H9 (cell line): ENCODE measurements around the gene ZFP92. TPM values are rescaled to one million over a fixed set of nuclear protein-coding genes. Genes with fewer than 3 reads are reported as not detected.

Experiments
- DNase-seq: peaks from one replicate; pipeline ENCODE4 v3.0.0-alpha.2; 2017
- H2AFZ ChIP-seq: one replicate; pipeline ENCODE4 v1.6.1; 2013; ENCODE audit warnings: mild to moderate bottlenecking, low read length, control low read depth, moderate library complexity
- H2AK5ac ChIP-seq: 2 replicates; pipeline ENCODE4 v1.6.1; 2013; ENCODE audit warnings: low read length, control low read depth, mixed read lengths; ENCODE audit not compliant: insufficient read length
- H2BK120ac ChIP-seq: one replicate; pipeline ENCODE4 v1.6.1; 2013; ENCODE audit warnings: low read depth, mild to moderate bottlenecking, low read length, control low read depth, inconsistent platforms; ENCODE audit not compliant: poor library complexity, severe bottlenecking
- H2BK12ac ChIP-seq: 2 replicates; pipeline ENCODE4 v1.6.1; 2013; ENCODE audit warnings: low read length, control low read depth, mixed read lengths, low read depth; ENCODE audit not compliant: insufficient read length
- H2BK15ac ChIP-seq: 2 replicates; pipeline ENCODE4 v1.6.1; 2013; ENCODE audit warnings: low read depth, low read length, control low read depth
- H2BK20ac ChIP-seq: one replicate; pipeline ENCODE4 v1.6.1; 2013; ENCODE audit warnings: low read depth, mild to moderate bottlenecking, low read length, control low read depth, inconsistent platforms; ENCODE audit not compliant: poor library complexity, severe bottlenecking
- H2BK5ac ChIP-seq: 2 replicates; pipeline ENCODE4 v1.6.1; 2013; ENCODE audit warnings: low read length, control low read depth, mixed read lengths; ENCODE audit not compliant: insufficient read length
- H3K14ac ChIP-seq: 2 replicates; pipeline ENCODE4 v1.6.1; 2013; ENCODE audit warnings: low read length, control low read depth; ENCODE audit not compliant: insufficient read depth
- H3K18ac ChIP-seq: 2 replicates; pipeline ENCODE4 v1.6.1; 2013; ENCODE audit warnings: low read depth, mild to moderate bottlenecking, mixed read lengths, low read length, control low read depth; ENCODE audit not compliant: insufficient read length
- H3K23ac ChIP-seq: 2 replicates; pipeline ENCODE4 v1.6.1; 2013; ENCODE audit warnings: low read length, control low read depth, mixed read lengths, low read depth; ENCODE audit not compliant: insufficient read length
- H3K23me2 ChIP-seq: 2 replicates; pipeline ENCODE4 v1.6.1; 2013; ENCODE audit warnings: low read depth, mild to moderate bottlenecking, mixed read lengths, low read length, control low read depth; ENCODE audit not compliant: insufficient read length, poor library complexity, severe bottlenecking
- H3K27ac ChIP-seq: 2 replicates; pipeline ENCODE4 v1.5.1; 2013; ENCODE audit warnings: low read length, control low read depth, mixed read lengths, low read depth; ENCODE audit not compliant: insufficient read length
- H3K27me3 ChIP-seq: 2 replicates; pipeline ENCODE4 v1.6.1; 2013; ENCODE audit warnings: low read length, control low read depth, inconsistent platforms; ENCODE audit not compliant: insufficient read depth
- H3K4ac ChIP-seq: 2 replicates; pipeline ENCODE4 v1.6.1; 2013; ENCODE audit warnings: low read depth, mild to moderate bottlenecking, control low read depth, inconsistent platforms, low read length, moderate library complexity
- H3K4me1 ChIP-seq: 2 replicates; pipeline ENCODE4 v1.6.1; 2013; ENCODE audit warnings: low read length, control low read depth, inconsistent platforms; ENCODE audit not compliant: insufficient read depth
- H3K4me2 ChIP-seq: 2 replicates; pipeline ENCODE4 v1.6.1; 2013; ENCODE audit warnings: low read length, control low read depth, mixed read lengths; ENCODE audit not compliant: insufficient read length, insufficient read depth
- H3K56ac ChIP-seq: 2 replicates; pipeline ENCODE4 v1.6.1; 2013; ENCODE audit warnings: low read depth, mild to moderate bottlenecking, mixed read lengths, low read length, control low read depth; ENCODE audit not compliant: insufficient read length
- H3K79me1 ChIP-seq: 2 replicates; pipeline ENCODE4 v1.6.1; 2013; ENCODE audit warnings: low read depth, mild to moderate bottlenecking, moderate library complexity, low read length, control low read depth, inconsistent platforms; ENCODE audit not compliant: insufficient read depth, poor library complexity, severe bottlenecking
- H3K79me2 ChIP-seq: 2 replicates; pipeline ENCODE4 v1.6.1; 2013; ENCODE audit warnings: low read length, control low read depth, inconsistent platforms; ENCODE audit not compliant: insufficient read depth
- H3K9ac ChIP-seq: 2 replicates; pipeline ENCODE4 v1.6.1; 2013; ENCODE audit warnings: low read length, control low read depth, mixed read lengths; ENCODE audit not compliant: insufficient read length; ENCODE audit errors: extremely low read depth
- H3K9me3 ChIP-seq: one replicate; pipeline ENCODE4 v1.6.1; 2013; ENCODE audit warnings: low read depth, low read length, inconsistent platforms; ENCODE audit not compliant: control insufficient read depth
- H3T11ph ChIP-seq: one replicate; pipeline ENCODE4 v1.6.1; 2013; ENCODE audit warnings: mild to moderate bottlenecking, low read length, control low read depth, inconsistent platforms
- H4K20me1 ChIP-seq: one replicate; pipeline ENCODE4 v1.6.1; 2013; ENCODE audit not compliant: control insufficient read depth, insufficient read length, insufficient read depth
- H4K5ac ChIP-seq: 2 replicates; pipeline ENCODE4 v1.6.1; 2013; ENCODE audit warnings: low read depth, mild to moderate bottlenecking, mixed read lengths, low read length, control low read depth; ENCODE audit not compliant: insufficient read length
- H4K8ac ChIP-seq: replicated peaks from 2 replicates; pipeline ENCODE4 v1.6.1; 2013; ENCODE audit warnings: low read length, control low read depth, mixed read lengths, low read depth; ENCODE audit not compliant: insufficient read length
- H4K91ac ChIP-seq: 2 replicates; pipeline ENCODE4 v1.6.1; 2013; ENCODE audit warnings: low read depth, mild to moderate bottlenecking, moderate library complexity, mixed read lengths, low read length, control low read depth; ENCODE audit not compliant: insufficient read length
- H3K27ac Mint-ChIP-seq, 3 experiments: 2 replicates in 2 of 3; 3 replicates in 1 of 3; pipeline ENCODE4 v1.8.0; 2020 to 2021; ENCODE audit warnings: mixed read lengths in 3 of 3, mild to moderate bottlenecking in 1 of 3, moderate library complexity in 1 of 3
- H3K27me3 Mint-ChIP-seq: 2 replicates; pipeline ENCODE4 v1.8.0; 2021; ENCODE audit warnings: low read depth, mild to moderate bottlenecking, moderate library complexity, mixed read lengths
- H3K36me3 Mint-ChIP-seq, 3 experiments: 2 replicates in 2 of 3; 3 replicates in 1 of 3; pipeline ENCODE4 v1.8.0; 2020 to 2021; ENCODE audit warnings: low read depth in 3 of 3, mixed read lengths in 3 of 3; ENCODE audit not compliant: insufficient read depth in 1 of 3
- H3K4me1 Mint-ChIP-seq, 2 experiments: 2 replicates each; pipeline ENCODE4 v1.8.0; 2020; ENCODE audit warnings: mixed read lengths in 2 of 2
- H3K4me3 Mint-ChIP-seq, 2 experiments: 2 replicates in 1 of 2; 3 replicates in 1 of 2; pipeline ENCODE4 v1.8.0; 2020 to 2021; ENCODE audit warnings: mild to moderate bottlenecking in 2 of 2, mixed read lengths in 2 of 2, moderate library complexity in 1 of 2
- H3K9me3 Mint-ChIP-seq, 2 experiments: 2 replicates in 1 of 2; 3 replicates in 1 of 2; pipeline ENCODE4 v1.8.0; 2020; ENCODE audit warnings: mild to moderate bottlenecking in 2 of 2, mixed read lengths in 2 of 2, moderate library complexity in 1 of 2
- WGBS: extraction: QIAGEN DNeasy Blood & Tissue Kit; methylation state at CpG from one replicate; pipeline ENCODE4 v1.1.7; 2013; ENCODE audit warnings: missing lambda C conversion rate, low lambda C conversion rate, mixed read lengths; ENCODE audit not compliant: insufficient read length; ENCODE audit errors: extremely low coverage; 5-methylcytosine and 5-hydroxymethylcytosine counted together
- total RNA-seq: library from RNA; stranded (reverse); gene quantifications from 2 replicates; pipeline ENCODE4 v1.2.1, GENCODE V29; 2021
- TF ChIP-seq, protein P1 (sequence below): fragments of 200-600 bp; sonication (generic); conservative IDR thresholded peaks from 3 replicates; pipeline ENCODE4 v1.8.0; 2021; ENCODE audit warnings: antibody characterized with exemption, mild to moderate bottlenecking

The ZFP92 gene
- total RNA-seq, 1 experiment from 2014 or later: 0.68 TPM

DNA sequence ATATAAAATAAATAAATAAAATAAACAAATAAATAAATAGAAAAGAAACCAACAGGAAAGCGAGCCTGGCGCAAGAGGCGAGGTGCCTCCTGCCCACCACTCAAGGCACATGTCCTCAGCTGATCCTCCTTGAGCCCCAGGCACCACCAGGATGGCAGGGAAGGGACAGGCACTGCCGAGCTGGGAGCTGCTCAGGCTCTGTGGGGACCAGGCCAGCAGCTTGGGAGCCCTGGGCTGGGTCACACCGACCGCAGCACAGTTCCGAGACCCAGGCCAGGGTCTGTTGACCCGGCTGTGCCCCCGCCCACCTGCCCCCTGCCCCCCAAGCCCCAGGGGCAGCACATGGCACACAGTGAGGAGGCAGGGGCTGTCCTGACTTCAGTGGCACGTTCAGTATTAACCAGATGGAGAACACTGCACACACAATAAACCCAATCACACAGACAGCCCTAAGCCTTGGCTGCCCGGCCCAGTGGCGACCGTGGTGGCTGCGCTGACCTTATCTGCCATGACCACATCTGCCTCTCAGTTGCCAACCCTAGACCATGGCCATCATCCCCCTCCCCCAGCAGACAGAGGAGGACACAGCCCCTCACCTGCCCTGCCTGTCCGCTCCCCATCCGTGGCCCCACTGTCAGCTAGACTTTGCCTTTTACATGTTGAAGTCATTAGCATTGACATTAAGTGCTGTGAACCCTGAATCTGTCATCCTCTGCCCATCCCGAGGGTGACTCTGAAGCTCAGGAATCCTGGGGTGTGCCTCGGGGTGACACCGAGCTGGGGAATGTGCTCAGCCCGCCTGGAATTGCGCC lies 37.5 kb downstream of the ZFP92 start:
- Histone ChIP-seq H2BK20ac (no peak overlapping the region), H3K79me1 (no peaks in the 10 kb centered on the region), H3K79me2 (no peaks in the 10 kb centered on the region), H2BK120ac (no peak overlapping the region), H3K9ac (no peak overlapping the region), H3K4me2 (no peak overlapping the region), H3K14ac (no peak overlapping the region), H3K27me3 (no peaks in the 10 kb centered on the region), H3K56ac (no peak overlapping the region), H3K23me2 (no peaks in the 10 kb centered on the region), H4K91ac (no peak overlapping the region), H2AK5ac (no peak overlapping the region), H2AFZ (no peak overlapping the region), H4K5ac (no peak overlapping the region), H4K8ac (no peak overlapping the region), H3K23ac (no peak overlapping the region), H3K4ac (no peak overlapping the region), H3K18ac (no peak overlapping the region), H2BK15ac (no peak overlapping the region), H3K4me1 (no peaks in the 10 kb centered on the region), H3T11ph (no peak overlapping the region), H4K20me1 (no peaks in the 10 kb centered on the region), H3K27ac (no peak overlapping the region), H2BK12ac (no peak overlapping the region), H3K9me3 (peaks cover 20% of the 10 kb centered on the region), H2BK5ac (no peak overlapping the region)
- H3K27me3 Mint-ChIP-seq: no peaks in the 10 kb centered on the region
- H3K4me3 Mint-ChIP-seq: no peak overlapping the region
- H3K27ac Mint-ChIP-seq: no peak overlapping the region
- peaks cover 10 to 22% (median 18%) of the 10 kb centered on the region in 3 experiments; a peak in 5 of 7 replicates for H3K36me3 Mint-ChIP-seq
- TF ChIP-seq, protein P1, sequence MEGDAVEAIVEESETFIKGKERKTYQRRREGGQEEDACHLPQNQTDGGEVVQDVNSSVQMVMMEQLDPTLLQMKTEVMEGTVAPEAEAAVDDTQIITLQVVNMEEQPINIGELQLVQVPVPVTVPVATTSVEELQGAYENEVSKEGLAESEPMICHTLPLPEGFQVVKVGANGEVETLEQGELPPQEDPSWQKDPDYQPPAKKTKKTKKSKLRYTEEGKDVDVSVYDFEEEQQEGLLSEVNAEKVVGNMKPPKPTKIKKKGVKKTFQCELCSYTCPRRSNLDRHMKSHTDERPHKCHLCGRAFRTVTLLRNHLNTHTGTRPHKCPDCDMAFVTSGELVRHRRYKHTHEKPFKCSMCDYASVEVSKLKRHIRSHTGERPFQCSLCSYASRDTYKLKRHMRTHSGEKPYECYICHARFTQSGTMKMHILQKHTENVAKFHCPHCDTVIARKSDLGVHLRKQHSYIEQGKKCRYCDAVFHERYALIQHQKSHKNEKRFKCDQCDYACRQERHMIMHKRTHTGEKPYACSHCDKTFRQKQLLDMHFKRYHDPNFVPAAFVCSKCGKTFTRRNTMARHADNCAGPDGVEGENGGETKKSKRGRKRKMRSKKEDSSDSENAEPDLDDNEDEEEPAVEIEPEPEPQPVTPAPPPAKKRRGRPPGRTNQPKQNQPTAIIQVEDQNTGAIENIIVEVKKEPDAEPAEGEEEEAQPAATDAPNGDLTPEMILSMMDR: no peak
- H3K4me1 Mint-ChIP-seq: no peaks in the 10 kb centered on the region
- H3K9me3 Mint-ChIP-seq: peaks cover 48 to 70% of the 10 kb centered on the region in 2 experiments
- no peak for DNase-seq
- WGBS: no CpG with 5 or more reads among the region's 21 CpGs
